RWPE2 (cell line): ENCODE results near the gene ASB16.
A peak's percentile ranks its signal among the peaks of the same experiment; 100 is the strongest.

Source experiments
- ATAC-seq: fragments of 200-7000 bp; cut with Tn5 transposase; 3 replicates; pipeline ENCODE4 v1.9.1; 2021; ENCODE audit warnings: low read depth
- DNase-seq: peaks from one replicate; pipeline ENCODE4 v3.0.0-alpha.2; 2020; ENCODE audit warnings: low spot score
- H3K27ac ChIP-seq: fragments of 450-650 bp; 2 replicates; pipeline ENCODE4 v1.5.1; 2017; ENCODE audit warnings: mild to moderate bottlenecking; ENCODE audit not compliant: poor library complexity, severe bottlenecking
- H3K27me3 ChIP-seq: fragments of 250-450 bp; sonication (Bioruptor Pico); 2 replicates; pipeline ENCODE4 v1.5.1; 2021; ENCODE audit warnings: mild to moderate bottlenecking, moderate library complexity; ENCODE audit not compliant: insufficient read depth, poor library complexity, severe bottlenecking
- H3K36me3 ChIP-seq: fragments of 250-450 bp; sonication (Bioruptor Pico); 2 replicates; pipeline ENCODE4 v1.5.1; 2020; ENCODE audit warnings: low read depth, mild to moderate bottlenecking, moderate library complexity
- H3K4me1 ChIP-seq: fragments of 250-450 bp; sonication (Bioruptor Pico); 2 replicates; pipeline ENCODE4 v1.5.1; 2021; ENCODE audit warnings: mild to moderate bottlenecking, moderate library complexity; ENCODE audit not compliant: insufficient read depth, poor library complexity, severe bottlenecking
- H3K4me3 ChIP-seq: fragments of 250-450 bp; sonication (Bioruptor Pico); 2 replicates; pipeline ENCODE4 v1.5.1; 2021; ENCODE audit warnings: mild to moderate bottlenecking, moderate library complexity; ENCODE audit not compliant: severe bottlenecking
- H3K9me3 ChIP-seq: fragments of 250-450 bp; sonication (Bioruptor Pico); 2 replicates; pipeline ENCODE4 v1.5.1; 2021; ENCODE audit warnings: mild to moderate bottlenecking, moderate library complexity; ENCODE audit not compliant: severe bottlenecking
- CTCF ChIP-seq: fragments of 450-650 bp; IDR thresholded peaks from one replicate; pipeline ENCODE4 v1.5.1; 2017; ENCODE audit warnings: mild to moderate bottlenecking, moderate library complexity; ENCODE audit not compliant: poor library complexity, severe bottlenecking

Gene ASB16

GRCh38 chr17:44187131-44187899 is 16.8 kb downstream of the ASB16 start:
- no peaks in the 10 kb centered on the region for H3K9me3 ChIP-seq
- no peak for TF ChIP-seq CTCF
- peaks cover 36% of the 10 kb centered on the region for H3K36me3 ChIP-seq
- DNase-seq = no peak
- no peaks in the 10 kb centered on the region for H3K27me3 ChIP-seq
- peaks cover 7% of the 10 kb centered on the region for H3K4me1 ChIP-seq
- ATAC-seq = peak; percentile 45
- H3K27ac ChIP-seq = peak overlapping the region; percentile 73
- peak overlapping the region; percentile 52 for H3K4me3 ChIP-seq

GRCh38 chr17:44188576-44189403 is 18.3 kb downstream of the ASB16 start:
- Histone ChIP-seq H3K27ac (no peak overlapping the region), H3K27me3 (no peaks in the 10 kb centered on the region), H3K36me3 (peaks cover 29% of the 10 kb centered on the region), H3K9me3 (no peaks in the 10 kb centered on the region), H3K4me3 (no peak overlapping the region), H3K4me1 (peaks cover 7% of the 10 kb centered on the region)
- ATAC-seq (no peak), DNase-seq (no peak)
- no peak for TF ChIP-seq CTCF

GRCh38 chr17:44190481-44190880 is 20.0 kb downstream of the ASB16 start:
- peaks cover 41% of the 10 kb centered on the region for H3K36me3 ChIP-seq
- peaks cover 7% of the 10 kb centered on the region for H3K4me1 ChIP-seq
- no peak overlapping the region for H3K27ac ChIP-seq

GRCh38 chr17:44191369-44191768 is 20.9 kb downstream of the ASB16 start:
- H3K27ac ChIP-seq = no peak overlapping the region
- no peak overlapping the region for H3K4me3 ChIP-seq

More at GRCh38 chr17:44190481-44190880, 20.0 kb downstream of the ASB16 start:
- TF ChIP-seq CTCF = no peak
- no peaks in the 10 kb centered on the region for H3K9me3 ChIP-seq
- H3K27me3 ChIP-seq = no peaks in the 10 kb centered on the region
- H3K4me3 ChIP-seq = no peak overlapping the region
- DNase-seq = no peak
- no peak for ATAC-seq

More at GRCh38 chr17:44191369-44191768, 20.9 kb downstream of the ASB16 start:
- ATAC-seq = peak; percentile 2; the same call in 1 of the 3 replicates
- H3K27me3 ChIP-seq = no peaks in the 10 kb centered on the region
- peaks cover 47% of the 10 kb centered on the region for H3K36me3 ChIP-seq
- no peak for TF ChIP-seq CTCF
- DNase-seq = no peak
- no peaks in the 10 kb centered on the region for H3K9me3 ChIP-seq
- peaks cover 7% of the 10 kb centered on the region for H3K4me1 ChIP-seq
